LNCaP clone FGC (cell line): Measurements from ENCODE around the gene SKIL.
"Not testable (repeated sequence)": the region's sequence is repeated elsewhere in the genome, so short reads cannot be mapped to it uniquely, and the experiment has no call there.

Source experiments
- DNase-seq: peaks from one replicate; pipeline ENCODE4 v3.0.0-alpha.2; 2011; ENCODE audit warnings: low read depth
- H3K4me3 ChIP-seq: 2 replicates; pipeline ENCODE4 v1.5.1; 2011; ENCODE audit warnings: mild to moderate bottlenecking, low read depth, low read length, control low read depth
- CTCF ChIP-seq: IDR thresholded peaks from 2 replicates; pipeline ENCODE4 v1.5.1; 2012; ENCODE audit warnings: mild to moderate bottlenecking; ENCODE audit not compliant: control insufficient read depth, insufficient read depth; ENCODE audit errors: extremely low read depth

SKIL gene

GRCh38 chr3:170338690-170339340 is 18.7 kb upstream of the SKIL start:
- DNase-seq, result no peak
- no peak for TF ChIP-seq CTCF
- no peak overlapping the region for H3K4me3 ChIP-seq

- H3K4me3 ChIP-seq, DNase-seq: not testable (repeated sequence)
Observed at GRCh38 chr3:170342273-170342672, 15.2 kb upstream of the SKIL start.

GRCh38 chr3:170343859-170344258 is 13.7 kb upstream of the SKIL start:
- not testable (repeated sequence) for DNase-seq, H3K4me3 ChIP-seq

GRCh38 chr3:170344971-170345370 is 12.5 kb upstream of the SKIL start:
- no peak for TF ChIP-seq CTCF
- H3K4me3 ChIP-seq, result no peak overlapping the region
- no peak for DNase-seq

GRCh38 chr3:170346481-170347392 is 10.8 kb upstream of the SKIL start:
- no peak for TF ChIP-seq CTCF
- H3K4me3 ChIP-seq, result no peak overlapping the region
- no peak for DNase-seq

- no peak overlapping the region for H3K4me3 ChIP-seq
- no peak for TF ChIP-seq CTCF
- no peak for DNase-seq
Observed at GRCh38 chr3:170350515-170351413, 6.8 kb upstream of the SKIL start.

GRCh38 chr3:170352936-170353335 is 4.6 kb upstream of the SKIL start:
- no peak overlapping the region for H3K4me3 ChIP-seq
- DNase-seq, result no peak
- no peak for TF ChIP-seq CTCF
